NCI-H2107 treated with DMSO at 0.1 percent for 48 hours (cell line): Measurements from ENCODE around the gene TBC1D1.

Source experiments
- DNase-seq: peaks from one replicate; lab custom pipeline; 2025; ENCODE audit not compliant: unreplicated experiment; lab: John Stamatoyannopoulos, UW

The TBC1D1 gene

GRCh38 chr4:38184404-38184803 is 293.5 kb downstream of the TBC1D1 start:
- DNase-seq = no peak

- no peak for DNase-seq
These were observed 294.7 kb downstream of the TBC1D1 start for GRCh38 chr4:38185406-38186144.

- DNase-seq = no peak
These were observed 297.3 kb downstream of the TBC1D1 start for GRCh38 chr4:38188136-38188535.

GRCh38 chr4:38188631-38189101 is 297.8 kb downstream of the TBC1D1 start:
- DNase-seq = no peak
